Astrocyte of the spinal cord (primary cell): ENCODE results near the gene RBKS.
A peak's percentile ranks its signal among the peaks of the same experiment; 100 is the strongest.

Source experiments
- DNase-seq: peaks from one replicate; pipeline ENCODE4 v3.0.0; 2011; ENCODE audit warnings: low read depth, low spot score
- H3K4me3 ChIP-seq: 2 replicates; pipeline ENCODE4 v1.5.1; 2011; ENCODE audit warnings: low read depth, mild to moderate bottlenecking, low read length, moderate library complexity
- in situ Hi-C: cut with HindIII; loops from 2 replicates; pipeline ENCODE4 v1.10.0; 2017; ENCODE audit warnings: low sequenced_read_pairs
- TF ChIP-seq, protein P1 (sequence below): IDR thresholded peaks from 2 replicates; pipeline ENCODE4 v1.5.1; 2012; ENCODE audit warnings: low read depth, mild to moderate bottlenecking, low read length, inconsistent platforms

RBKS gene

DNA sequence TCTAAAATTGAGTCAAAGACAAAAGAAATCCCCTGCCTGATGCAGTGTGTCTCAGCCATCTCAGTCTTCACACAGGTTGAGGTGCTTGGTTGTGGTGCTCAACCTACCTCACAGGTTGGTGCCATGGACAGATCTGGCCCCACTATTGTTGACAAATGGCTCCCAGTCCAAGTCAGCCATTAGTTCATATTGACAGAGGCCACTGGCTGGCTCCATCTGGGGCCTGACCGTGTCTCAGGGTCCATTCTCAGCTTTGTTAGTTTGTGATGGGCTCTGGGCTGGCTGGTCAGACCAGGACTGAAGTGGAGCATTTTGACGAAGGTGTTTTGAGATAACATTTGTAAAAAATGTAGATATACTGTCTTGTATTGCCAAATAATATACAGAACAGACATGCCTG, 81.8 kb downstream of the RBKS start:
- DNase-seq, result no peak
- in situ Hi-C loops, result no loop called here
- TF ChIP-seq, protein P1, sequence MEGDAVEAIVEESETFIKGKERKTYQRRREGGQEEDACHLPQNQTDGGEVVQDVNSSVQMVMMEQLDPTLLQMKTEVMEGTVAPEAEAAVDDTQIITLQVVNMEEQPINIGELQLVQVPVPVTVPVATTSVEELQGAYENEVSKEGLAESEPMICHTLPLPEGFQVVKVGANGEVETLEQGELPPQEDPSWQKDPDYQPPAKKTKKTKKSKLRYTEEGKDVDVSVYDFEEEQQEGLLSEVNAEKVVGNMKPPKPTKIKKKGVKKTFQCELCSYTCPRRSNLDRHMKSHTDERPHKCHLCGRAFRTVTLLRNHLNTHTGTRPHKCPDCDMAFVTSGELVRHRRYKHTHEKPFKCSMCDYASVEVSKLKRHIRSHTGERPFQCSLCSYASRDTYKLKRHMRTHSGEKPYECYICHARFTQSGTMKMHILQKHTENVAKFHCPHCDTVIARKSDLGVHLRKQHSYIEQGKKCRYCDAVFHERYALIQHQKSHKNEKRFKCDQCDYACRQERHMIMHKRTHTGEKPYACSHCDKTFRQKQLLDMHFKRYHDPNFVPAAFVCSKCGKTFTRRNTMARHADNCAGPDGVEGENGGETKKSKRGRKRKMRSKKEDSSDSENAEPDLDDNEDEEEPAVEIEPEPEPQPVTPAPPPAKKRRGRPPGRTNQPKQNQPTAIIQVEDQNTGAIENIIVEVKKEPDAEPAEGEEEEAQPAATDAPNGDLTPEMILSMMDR, result no peak
- no peak overlapping the region for H3K4me3 ChIP-seq

DNA sequence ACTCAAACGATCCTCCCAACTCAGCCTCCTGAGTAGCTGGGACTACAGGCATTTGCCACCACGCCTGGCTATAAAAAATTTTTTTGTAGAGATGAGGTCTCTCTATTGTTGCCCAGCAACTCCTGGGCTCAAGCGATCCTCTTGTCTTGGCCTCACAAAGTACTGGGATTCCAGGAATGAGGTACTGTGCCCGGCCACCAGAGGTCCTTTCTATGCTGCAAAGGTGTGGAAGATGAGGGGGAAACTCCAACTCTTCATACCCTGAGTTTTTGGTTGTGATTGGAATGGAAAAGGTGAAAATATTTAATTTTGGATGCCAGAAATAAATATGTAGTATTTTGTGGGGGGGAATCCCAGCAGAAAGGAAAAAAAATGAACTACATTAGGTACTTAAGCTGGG, 82.7 kb downstream of the RBKS start:
- H3K4me3 ChIP-seq, result no peak overlapping the region
- peak; percentile 52 for DNase-seq
- TF ChIP-seq, protein P1, result peak; percentile 71
- in situ Hi-C loops, result no loop called here

DNA sequence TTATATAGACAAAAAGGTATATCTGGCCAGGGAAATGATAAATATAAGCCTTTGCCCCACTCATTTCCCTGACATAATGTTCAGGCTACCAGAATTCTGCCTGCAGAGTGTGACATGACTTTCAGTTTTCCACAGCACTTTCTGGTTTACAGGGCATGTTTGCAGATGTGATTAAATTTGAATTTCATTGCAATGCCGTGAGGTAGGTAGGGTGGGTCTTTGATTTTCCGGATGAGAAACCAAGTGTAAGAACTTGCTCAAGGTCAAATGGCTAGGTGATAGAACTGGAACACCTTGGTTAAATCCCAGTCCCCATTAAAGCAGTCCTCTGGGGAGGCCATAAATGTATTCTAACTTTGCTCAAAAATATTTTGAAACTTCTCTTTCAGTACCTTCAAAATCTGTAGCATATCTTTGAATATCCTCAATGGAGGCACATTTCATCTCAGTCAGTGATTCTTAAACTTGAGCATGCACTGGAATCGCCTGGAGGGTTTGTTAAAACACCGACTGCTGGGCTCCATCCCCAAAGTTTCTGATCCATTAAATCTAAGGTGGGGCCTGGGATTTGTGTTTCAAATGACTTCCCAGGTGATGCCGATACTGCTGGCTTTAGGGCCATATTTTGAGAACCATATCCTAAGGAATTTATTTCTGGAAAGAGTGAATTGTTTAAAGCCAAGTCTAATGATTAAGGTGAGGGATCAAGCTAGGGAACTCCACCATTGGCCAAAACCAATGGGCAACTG, 83.7 kb downstream of the RBKS start:
- no peak for DNase-seq
- TF ChIP-seq, protein P1, result no peak
- H3K4me3 ChIP-seq, result no peak overlapping the region

DNA sequence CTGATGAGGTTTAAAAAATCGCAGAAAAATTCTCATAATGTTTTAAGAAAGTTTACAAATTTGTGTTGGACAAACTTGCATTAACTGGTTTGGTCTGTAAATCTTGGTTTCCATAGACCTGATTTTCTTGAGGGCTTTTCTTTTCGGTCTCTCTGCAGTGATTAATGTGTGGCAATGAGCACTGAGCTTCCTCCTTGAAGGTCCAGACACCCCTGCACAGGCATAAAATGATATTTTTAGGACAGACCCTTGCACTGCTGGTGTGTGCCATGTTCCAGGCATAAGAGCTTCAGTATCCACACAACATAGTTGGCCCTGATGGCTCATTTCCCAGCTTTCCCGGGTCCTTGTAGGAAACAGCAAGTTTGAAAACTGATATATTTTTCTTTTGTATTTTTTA, 85.0 kb downstream of the RBKS start:
- DNase-seq, result no peak
- H3K4me3 ChIP-seq, result no peak overlapping the region
- in situ Hi-C loops, result no loop called here
- TF ChIP-seq, protein P1, result no peak

More for the DNA sequence above, 83.7 kb downstream of the RBKS start:
- in situ Hi-C loops, result no loop called here

DNA sequence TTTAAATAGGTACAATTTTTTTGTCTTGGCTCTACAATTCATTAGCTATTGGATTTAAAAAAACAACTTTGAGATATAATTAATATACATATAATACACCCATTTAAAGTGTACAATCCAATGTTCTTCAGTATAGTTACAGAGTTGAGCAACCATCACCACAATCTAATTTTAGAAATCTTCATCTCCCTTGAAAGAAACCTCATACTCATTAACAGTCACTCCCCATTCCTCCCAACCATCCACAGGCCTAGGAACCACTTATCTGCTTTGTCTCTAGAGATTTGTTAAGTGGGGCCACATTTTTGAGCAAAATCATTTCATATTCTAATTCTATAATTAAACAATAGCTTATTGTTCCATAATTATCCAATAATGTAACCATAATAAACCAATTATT, 86.0 kb downstream of the RBKS start:
- TF ChIP-seq, protein P1, result no peak
- no peak overlapping the region for H3K4me3 ChIP-seq
- DNase-seq, result peak; percentile 32
- in situ Hi-C loops, result no loop called here

DNA sequence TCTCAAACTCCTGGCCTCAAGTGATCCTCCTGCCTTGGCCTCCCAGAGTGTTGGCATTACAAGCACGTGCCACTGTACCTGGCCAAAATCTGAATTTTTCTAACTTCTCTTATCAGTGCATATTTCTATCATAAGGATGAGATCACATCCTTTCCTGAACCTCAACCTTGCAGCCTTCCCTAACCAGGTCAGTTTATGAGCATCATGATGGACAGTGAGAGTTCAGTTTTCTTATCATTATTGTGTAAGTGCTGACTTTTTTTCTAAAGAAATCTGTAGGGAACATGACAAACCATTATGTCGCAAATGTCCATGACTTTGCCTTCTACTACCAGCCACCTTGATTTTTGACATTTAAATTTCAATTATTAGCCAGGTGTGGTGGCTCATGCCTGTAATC, 87.1 kb downstream of the RBKS start:
- in situ Hi-C loops, result no loop called here
- TF ChIP-seq, protein P1, result no peak
- no peak overlapping the region for H3K4me3 ChIP-seq
- DNase-seq, result no peak
